IgD-negative memory B cell (primary cell): Measurements from ENCODE around the gene MDM4. TPM values are rescaled to one million over a fixed set of nuclear protein-coding genes. Genes with fewer than 3 reads are reported as not detected.
"Not testable (repeated sequence)": the region's sequence is repeated elsewhere in the genome, so short reads cannot be mapped to it uniquely, and the experiment has no call there.

ENCODE experiments used
- H3K27ac Mint-ChIP-seq, 3 donors: one replicate each; pipeline ENCODE4 v1.8.0; 2020 to 2022; ENCODE audit warnings: mild to moderate bottlenecking in 3 of 3, mixed read lengths in 3 of 3, moderate library complexity in 1 of 3
- H3K27me3 Mint-ChIP-seq: one replicate; pipeline ENCODE4 v1.8.0; 2021; ENCODE audit warnings: mixed read lengths
- H3K36me3 Mint-ChIP-seq: one replicate; pipeline ENCODE4 v1.8.0; 2020; ENCODE audit warnings: mild to moderate bottlenecking, mixed read lengths
- H3K4me1 Mint-ChIP-seq, 3 donors: one replicate each; pipeline ENCODE4 v1.8.0; 2020 to 2022; ENCODE audit warnings: mixed read lengths in 3 of 3, mild to moderate bottlenecking in 1 of 3
- H3K4me3 Mint-ChIP-seq, 4 donors: one replicate each; pipeline ENCODE4 v1.8.0; 2020 to 2022; ENCODE audit warnings: mild to moderate bottlenecking in 4 of 4, mixed read lengths in 4 of 4, moderate library complexity in 3 of 4
- H3K9me3 Mint-ChIP-seq, 3 donors: one replicate each; pipeline ENCODE4 v1.8.0; 2020 to 2021; ENCODE audit warnings: mixed read lengths in 3 of 3, mild to moderate bottlenecking in 1 of 3
- polyA plus RNA-seq: library from polyadenylated mRNA; unstranded; fragments of 300-500 nt; fragmentation: Illumina TruSeq; gene quantifications from one replicate; pipeline ENCODE4 v1.2.3, GENCODE V29; 2021

Gene MDM4
- polyA plus RNA-seq, 1 donor from 2014 or later, result 23.9 TPM

GRCh38 chr1:204568576-204569315, 52.5 kb downstream of the MDM4 start:
- Mint-ChIP-seq H3K9me3 (no peaks in the 10 kb centered on the region), H3K4me3 (no peak overlapping the region), H3K27ac (no peak overlapping the region), H3K27me3 (no peaks in the 10 kb centered on the region), H3K36me3 (peaks cover 11% of the 10 kb centered on the region), H3K4me1 (peaks cover 17 to 22% (median 18%) of the 10 kb centered on the region in 3 donors)

DNA sequence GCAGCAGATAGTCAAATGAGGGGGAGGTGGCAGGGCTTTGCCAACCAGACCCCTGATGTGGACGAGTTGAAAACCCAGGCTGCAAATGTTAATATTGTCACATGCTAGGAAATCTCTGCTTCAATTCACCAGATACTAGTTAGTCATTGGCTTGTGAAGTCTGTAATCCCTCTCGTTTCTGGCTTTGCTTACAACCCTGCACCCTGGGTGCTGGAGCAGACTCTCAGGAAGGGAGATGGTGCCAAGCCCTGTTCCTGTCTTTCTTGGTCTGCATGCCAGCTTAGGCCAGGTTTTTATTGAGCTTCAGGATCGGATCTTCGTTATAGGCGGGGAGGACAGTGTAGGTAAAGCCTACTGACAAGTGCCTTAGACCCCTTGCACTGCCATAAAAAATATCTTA, 53.3 kb downstream of the MDM4 start:
- Mint-ChIP-seq H3K27ac (no peak overlapping the region), H3K36me3 (peaks cover 11% of the 10 kb centered on the region)

GRCh38 chr1:204570021-204570420, 53.8 kb downstream of the MDM4 start:
- not testable (repeated sequence) for H3K36me3 Mint-ChIP-seq, H3K9me3 Mint-ChIP-seq, H3K27me3 Mint-ChIP-seq, H3K27ac Mint-ChIP-seq, H3K4me3 Mint-ChIP-seq
- H3K4me1 Mint-ChIP-seq, result peaks cover 11 to 16% (median 16%) of the 10 kb centered on the region in 3 donors

More for the DNA sequence above, 53.3 kb downstream of the MDM4 start:
- H3K27me3 Mint-ChIP-seq, result no peaks in the 10 kb centered on the region
- no peak overlapping the region for H3K4me3 Mint-ChIP-seq
- H3K4me1 Mint-ChIP-seq, result peaks cover 16 to 17% (median 16%) of the 10 kb centered on the region in 3 donors
- H3K9me3 Mint-ChIP-seq, result no peaks in the 10 kb centered on the region

- Mint-ChIP-seq H3K36me3 (peaks cover 9% of the 10 kb centered on the region), H3K4me3 (no peak overlapping the region), H3K27ac (no peak overlapping the region), H3K4me1 (peaks cover 2 to 11% (median 8%) of the 10 kb centered on the region in 3 donors), H3K27me3 (no peaks in the 10 kb centered on the region), H3K9me3 (no peaks in the 10 kb centered on the region)
Observed at GRCh38 chr1:204571128-204571527, 54.9 kb downstream of the MDM4 start.

GRCh38 chr1:204571631-204572030, 55.4 kb downstream of the MDM4 start:
- H3K36me3 Mint-ChIP-seq, result peaks cover 9% of the 10 kb centered on the region

GRCh38 chr1:204572923-204573922, 57.0 kb downstream of the MDM4 start:
- H3K36me3 Mint-ChIP-seq, result peaks cover 9% of the 10 kb centered on the region
- H3K27me3 Mint-ChIP-seq, result no peaks in the 10 kb centered on the region
- H3K9me3 Mint-ChIP-seq, result no peaks in the 10 kb centered on the region
- peak overlapping the region in 1 of 4 donors; percentile 70 for H3K4me3 Mint-ChIP-seq
- H3K4me1 Mint-ChIP-seq, result peaks cover 4 to 18% (median 8%) of the 10 kb centered on the region in 3 donors
- no peak overlapping the region for H3K27ac Mint-ChIP-seq

More at GRCh38 chr1:204571631-204572030, 55.4 kb downstream of the MDM4 start:
- H3K27ac Mint-ChIP-seq, result no peak overlapping the region
- no peaks in the 10 kb centered on the region for H3K27me3 Mint-ChIP-seq
- H3K9me3 Mint-ChIP-seq, result no peaks in the 10 kb centered on the region
- H3K4me1 Mint-ChIP-seq, result peaks cover 3 to 14% (median 7%) of the 10 kb centered on the region in 3 donors
- no peak overlapping the region for H3K4me3 Mint-ChIP-seq

DNA sequence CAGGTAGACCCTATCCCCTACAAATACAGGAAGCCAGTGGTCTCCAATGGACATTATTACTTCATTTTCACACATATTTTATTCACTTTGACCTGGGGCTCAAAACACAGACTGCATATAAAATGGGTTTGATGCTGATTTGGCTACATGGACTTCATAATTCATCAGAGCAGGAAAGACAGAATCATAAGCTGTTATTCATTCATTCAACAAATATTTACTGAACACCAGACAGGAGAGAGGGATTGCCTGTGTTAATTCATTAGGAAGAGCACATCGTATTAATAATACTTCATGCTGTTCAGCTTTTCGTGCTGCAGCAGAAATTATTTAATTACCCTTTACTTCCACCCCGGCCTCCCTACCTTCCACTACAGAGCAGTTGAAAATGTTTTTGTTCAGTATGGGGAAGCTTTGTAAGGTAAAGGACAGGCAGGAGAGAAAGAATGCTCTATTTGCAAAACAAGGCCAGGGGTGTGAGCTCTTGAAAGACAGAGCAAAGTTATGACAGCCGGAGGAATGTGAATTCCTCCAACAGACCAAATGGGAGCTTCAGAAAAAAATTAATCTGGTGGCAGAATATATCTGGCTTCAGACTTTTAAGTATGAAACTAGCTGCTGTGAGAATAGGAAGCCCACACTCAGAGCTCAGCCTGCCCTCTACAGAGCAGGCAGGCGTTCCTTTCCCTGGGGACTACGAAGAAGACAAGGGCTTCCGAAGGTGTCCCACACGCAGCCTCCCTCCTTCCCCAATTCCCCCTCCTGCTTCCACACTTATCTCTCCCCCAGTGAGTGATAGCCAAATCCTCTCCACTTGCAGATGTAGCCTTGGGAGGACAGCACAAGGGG, 58.0 kb downstream of the MDM4 start:
- no peaks in the 10 kb centered on the region for H3K9me3 Mint-ChIP-seq
- H3K27ac Mint-ChIP-seq, result peak overlapping the region in 1 of 3 donors; percentile 75
- H3K4me1 Mint-ChIP-seq, result peaks cover 13 to 25% (median 17%) of the 10 kb centered on the region in 3 donors
- H3K36me3 Mint-ChIP-seq, result peaks cover 4% of the 10 kb centered on the region
- H3K27me3 Mint-ChIP-seq, result no peaks in the 10 kb centered on the region
- H3K4me3 Mint-ChIP-seq, result peak overlapping the region in 1 of 4 donors; percentile 13

GRCh38 chr1:204574865-204575163, 58.6 kb downstream of the MDM4 start:
- Mint-ChIP-seq H3K4me1 (peaks cover 17 to 28% (median 22%) of the 10 kb centered on the region in 3 donors), H3K4me3 (peak overlapping the region in 1 of 4 donors; percentile 13), H3K27ac (peak overlapping the region in 2 of 3 donors; percentile 16 to 75), H3K36me3 (peaks cover 3% of the 10 kb centered on the region), H3K9me3 (no peaks in the 10 kb centered on the region), H3K27me3 (no peaks in the 10 kb centered on the region)

GRCh38 chr1:204575221-204576190, 59.3 kb downstream of the MDM4 start:
- Mint-ChIP-seq H3K9me3 (no peaks in the 10 kb centered on the region), H3K27ac (peak overlapping the region; percentile 16 to 89 (median 75)), H3K4me1 (peaks cover 23 to 33% (median 27%) of the 10 kb centered on the region in 3 donors), H3K4me3 (peak overlapping the region in 1 of 4 donors; percentile 13), H3K27me3 (no peaks in the 10 kb centered on the region), H3K36me3 (peaks cover 3% of the 10 kb centered on the region)

GRCh38 chr1:204576422-204576821, 60.2 kb downstream of the MDM4 start:
- Mint-ChIP-seq H3K4me1 (peaks cover 26 to 33% (median 29%) of the 10 kb centered on the region in 3 donors), H3K4me3 (peak overlapping the region in 2 of 4 donors; percentile 17 to 67), H3K27ac (peak overlapping the region; percentile 45 to 89 (median 61)), H3K36me3 (peaks cover 3% of the 10 kb centered on the region), H3K27me3 (no peaks in the 10 kb centered on the region), H3K9me3 (no peaks in the 10 kb centered on the region)

GRCh38 chr1:204577794-204578478, 61.7 kb downstream of the MDM4 start:
- H3K4me1 Mint-ChIP-seq, result peaks cover 30 to 41% (median 34%) of the 10 kb centered on the region in 3 donors

DNA sequence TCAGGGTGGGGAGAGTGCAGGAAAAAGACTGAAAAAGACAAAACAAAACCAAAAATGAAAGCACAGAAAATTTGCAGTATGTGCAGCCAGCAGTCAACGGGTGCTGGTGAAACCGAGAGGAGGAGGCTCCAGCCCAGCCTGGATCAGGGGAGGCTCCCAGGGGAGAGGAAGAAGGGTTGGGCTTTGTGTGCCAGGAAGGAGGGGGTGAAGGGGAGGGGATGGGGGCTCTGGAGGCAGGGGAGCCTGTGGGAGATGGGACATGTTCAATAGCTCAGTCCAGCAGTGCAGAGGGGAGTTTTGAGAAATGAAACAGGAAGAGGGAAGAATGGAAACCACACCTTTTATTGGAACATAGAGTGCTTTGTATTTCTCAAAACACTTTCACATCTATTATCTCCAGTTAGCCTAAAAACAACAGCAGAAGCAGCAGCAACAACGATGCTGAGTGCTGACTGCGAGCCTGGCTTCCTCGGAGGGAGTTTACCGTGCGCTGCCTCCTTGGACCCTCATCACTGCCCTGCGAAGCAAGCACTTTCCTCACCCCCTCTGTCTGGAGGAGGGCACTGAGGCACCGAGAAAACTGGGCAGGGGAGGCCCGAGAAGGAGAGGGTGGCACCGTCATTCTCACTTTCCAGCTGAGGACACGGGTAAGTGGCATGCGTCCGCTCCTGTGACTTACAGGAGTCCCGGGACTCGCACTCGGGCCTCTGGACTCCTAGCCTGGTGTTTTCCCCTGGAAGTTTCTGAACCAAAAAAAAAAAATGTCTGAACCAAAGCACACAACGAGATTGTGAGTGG, 62.9 kb downstream of the MDM4 start:
- Mint-ChIP-seq H3K27me3 (no peaks in the 10 kb centered on the region), H3K4me3 (peak overlapping the region; percentile 72 to 94 (median 90)), H3K36me3 (peaks cover 4% of the 10 kb centered on the region), H3K27ac (peak overlapping the region; percentile 54 to 98 (median 94)), H3K4me1 (peaks cover 31 to 37% (median 34%) of the 10 kb centered on the region in 3 donors), H3K9me3 (no peaks in the 10 kb centered on the region)

More at GRCh38 chr1:204577794-204578478, 61.7 kb downstream of the MDM4 start:
- peak overlapping the region in 1 of 4 donors; percentile 72 for H3K4me3 Mint-ChIP-seq
- H3K9me3 Mint-ChIP-seq, result no peaks in the 10 kb centered on the region
- no peaks in the 10 kb centered on the region for H3K27me3 Mint-ChIP-seq
- H3K36me3 Mint-ChIP-seq, result peaks cover 4% of the 10 kb centered on the region
- H3K27ac Mint-ChIP-seq, result peak overlapping the region; percentile 54 to 98 (median 94)
